HG02610 (cell line): ENCODE data around the gene PSMA1.
A peak's percentile ranks its signal among the peaks of the same experiment; 100 is the strongest.
"Not testable (repeated sequence)": the region's sequence is repeated elsewhere in the genome, so short reads cannot be mapped to it uniquely, and the experiment has no call there.

Source experiments
- ATAC-seq: cut with Tn5 transposase; IDR thresholded peaks from one replicate; pipeline ENCODE4 v1.9.1; 2021; ENCODE audit warnings: mild to moderate bottlenecking, moderate library complexity; ENCODE audit not compliant: unreplicated experiment

Gene PSMA1

DNA sequence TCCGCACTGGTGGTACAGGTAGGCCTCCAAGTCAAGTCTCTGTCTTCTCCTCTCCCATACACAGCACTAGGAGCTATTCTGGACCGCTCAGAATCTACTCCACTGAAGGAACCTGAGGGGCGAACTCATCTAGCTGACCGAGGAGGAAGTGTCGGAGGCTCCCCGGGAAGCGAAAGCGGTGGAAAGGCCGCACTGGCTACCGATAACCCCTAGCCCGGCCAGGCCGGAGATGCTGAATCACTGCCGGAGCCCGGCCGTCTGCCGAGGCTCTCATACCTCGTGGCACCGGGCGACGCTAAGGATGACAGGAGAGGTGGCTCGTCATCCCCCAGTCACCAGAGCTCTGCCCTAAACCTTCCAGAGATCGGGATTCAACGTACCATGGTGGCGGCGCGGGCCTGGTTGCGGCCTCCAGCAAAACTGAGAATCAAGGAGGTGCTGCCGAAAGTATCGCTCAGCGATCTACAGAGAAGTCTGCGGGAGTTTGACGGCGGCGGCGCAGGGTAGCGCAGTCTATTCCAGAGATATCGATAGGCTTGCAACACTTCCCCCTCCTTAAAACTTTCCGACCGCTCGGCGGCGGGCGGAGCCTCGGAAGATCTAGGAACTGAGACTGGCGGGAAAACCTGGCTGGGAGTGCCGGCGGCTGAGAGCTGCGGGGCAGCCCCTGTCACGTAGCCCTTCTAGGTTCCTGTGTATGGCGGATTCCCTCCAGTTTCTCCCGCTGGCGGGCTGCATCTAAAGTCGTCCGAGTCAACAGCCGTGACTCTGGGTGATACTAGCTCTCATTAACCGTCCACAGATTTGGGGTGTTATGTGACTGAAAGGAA is at the start of gene PSMA1:
Gene PSMA1 (minus strand): TSS at position 470 of the 830 bp plus-strand sequence. CDS start 87 bp downstream, at position 383.
- ATAC-seq = peak; percentile 92

DNA sequence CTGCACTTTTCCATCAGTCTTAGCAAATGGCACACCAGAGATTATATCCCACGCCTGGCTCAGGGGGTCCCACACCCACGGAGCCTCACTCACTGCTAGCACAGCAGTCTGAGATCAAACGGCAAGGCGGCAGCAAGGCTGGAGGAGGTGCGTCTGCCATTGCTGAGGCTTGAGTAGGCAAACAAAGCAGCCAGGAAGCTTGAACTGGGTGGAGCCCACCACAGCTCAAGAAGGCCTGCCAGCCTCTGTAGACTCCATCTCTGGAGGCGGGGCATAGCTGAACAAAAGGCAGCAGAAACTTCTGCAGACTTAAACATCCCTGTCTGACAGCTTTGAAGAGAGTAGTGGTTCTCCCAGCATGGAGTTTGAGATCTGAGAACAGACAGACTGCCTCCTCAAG is 49.3 kb upstream of the PSMA1 start:
- not testable (repeated sequence) for ATAC-seq

DNA sequence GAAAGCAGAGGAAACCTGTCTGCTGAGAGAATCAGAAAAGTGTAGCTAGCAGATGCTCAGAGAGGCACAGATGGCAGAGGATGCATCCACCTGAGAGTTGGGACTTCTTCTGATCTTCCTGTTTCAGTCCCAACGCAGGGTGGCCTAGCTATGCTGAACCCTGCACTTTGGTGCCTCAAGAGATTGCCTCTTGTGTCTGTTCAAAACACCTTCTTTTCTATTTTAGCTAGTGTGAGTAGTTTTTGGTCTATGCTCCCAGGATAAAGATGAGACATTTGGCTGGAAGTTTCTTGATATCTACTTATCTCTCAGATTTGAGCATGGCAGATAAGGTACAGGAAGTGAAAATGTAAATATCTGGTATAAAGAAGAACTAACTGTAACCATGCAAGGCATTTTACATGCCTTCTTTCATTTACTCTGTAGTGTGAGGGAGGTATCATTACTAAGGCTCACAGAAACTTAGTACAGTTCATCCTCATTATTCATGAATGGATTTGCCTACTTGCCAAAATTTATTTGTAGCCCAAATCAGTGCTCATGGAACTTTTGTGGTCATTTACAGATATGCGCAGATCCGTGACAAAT is 47.0 kb upstream of the PSMA1 start:
- ATAC-seq = no peak

DNA sequence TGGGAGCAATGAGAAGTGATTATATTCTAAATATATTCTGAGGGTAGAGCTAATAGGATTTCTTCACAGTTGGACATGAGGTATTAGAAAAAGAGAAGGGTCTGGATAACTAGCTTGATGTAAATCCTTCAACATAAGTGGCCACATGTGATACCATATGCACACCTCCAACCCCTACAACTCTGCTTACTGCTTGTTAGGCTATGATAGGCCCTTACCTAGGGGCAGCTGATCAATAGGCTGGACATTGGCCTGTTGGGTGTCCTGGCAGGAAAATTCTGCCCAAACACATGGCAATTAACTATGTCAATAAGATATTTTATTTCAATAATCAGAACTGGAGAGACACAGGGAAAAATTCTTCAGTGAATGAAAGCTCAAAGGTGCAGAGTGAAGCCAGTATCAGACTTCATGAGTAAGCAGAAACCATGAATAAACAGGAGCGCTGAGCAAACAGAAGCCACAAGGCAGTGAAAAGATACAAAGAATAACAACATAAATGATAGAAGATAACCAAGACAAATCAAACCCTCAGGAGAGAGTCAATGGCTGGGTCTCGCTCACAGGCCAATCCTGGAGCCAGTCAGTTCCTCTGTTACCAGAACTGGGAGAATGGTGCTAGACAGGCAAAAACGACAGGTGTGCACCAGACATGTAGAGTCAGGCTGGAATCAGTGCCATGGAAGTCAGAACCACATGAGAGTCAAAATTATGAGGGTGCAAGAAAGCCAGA is 46.3 kb upstream of the PSMA1 start:
- ATAC-seq = no peak

DNA sequence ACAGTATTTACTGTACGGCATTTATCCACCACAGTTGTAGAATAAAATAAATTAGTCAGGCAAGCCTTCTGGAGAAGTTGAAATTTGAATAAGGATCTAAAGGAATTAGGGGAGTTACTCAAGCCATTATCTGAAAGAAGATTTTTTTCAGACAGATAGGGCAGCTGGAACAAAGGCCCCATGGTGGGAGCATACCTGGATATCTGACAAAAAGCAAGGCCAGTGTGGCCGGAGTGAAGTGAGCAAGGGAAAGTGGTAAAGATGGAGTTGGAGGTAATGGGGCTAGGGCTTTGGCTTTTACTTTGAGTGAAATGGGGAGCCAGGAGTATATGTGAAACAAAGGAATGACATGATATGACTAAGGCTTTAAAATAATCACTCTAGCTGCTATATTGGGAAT is 45.7 kb upstream of the PSMA1 start:
- ATAC-seq = no peak

DNA sequence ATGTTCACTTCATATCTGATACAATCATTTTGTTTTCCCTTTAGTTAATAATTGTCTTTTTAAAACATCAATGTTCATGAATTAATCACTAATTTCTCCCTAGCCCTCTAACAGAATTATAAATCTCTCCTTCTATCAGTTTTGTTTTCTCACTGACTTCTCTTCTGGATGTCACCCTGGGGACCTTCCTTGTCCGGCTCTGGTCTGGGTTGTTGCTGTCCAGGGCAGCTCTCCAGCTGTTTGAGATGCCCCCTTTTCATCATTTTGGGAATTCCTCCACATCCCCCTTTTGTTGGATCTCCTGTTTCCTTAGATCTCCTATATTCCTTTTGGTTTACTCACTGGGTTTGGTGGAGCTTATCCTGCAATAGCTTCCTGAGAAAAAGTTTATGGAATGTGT is 35.6 kb upstream of the PSMA1 start:
- no peak for ATAC-seq

DNA sequence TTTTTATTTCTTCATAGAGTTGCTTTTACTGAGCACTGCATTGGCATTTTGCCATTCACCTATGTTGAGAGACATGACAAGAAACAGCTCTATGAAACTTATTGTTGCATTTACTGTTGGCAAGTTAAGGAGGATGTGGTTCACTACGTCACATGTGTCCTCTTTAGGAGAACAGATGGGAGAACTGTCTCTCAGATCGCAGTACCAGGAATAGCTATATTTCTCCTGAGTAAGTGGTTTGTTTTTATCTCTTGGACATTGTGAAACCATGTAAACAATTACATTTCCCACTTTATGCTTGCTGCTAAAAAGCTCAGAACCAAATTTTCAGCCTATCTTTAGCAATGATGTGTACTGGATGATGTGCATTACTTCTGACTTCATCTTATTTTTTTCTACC is 34.8 kb upstream of the PSMA1 start:
- ATAC-seq = no peak

DNA sequence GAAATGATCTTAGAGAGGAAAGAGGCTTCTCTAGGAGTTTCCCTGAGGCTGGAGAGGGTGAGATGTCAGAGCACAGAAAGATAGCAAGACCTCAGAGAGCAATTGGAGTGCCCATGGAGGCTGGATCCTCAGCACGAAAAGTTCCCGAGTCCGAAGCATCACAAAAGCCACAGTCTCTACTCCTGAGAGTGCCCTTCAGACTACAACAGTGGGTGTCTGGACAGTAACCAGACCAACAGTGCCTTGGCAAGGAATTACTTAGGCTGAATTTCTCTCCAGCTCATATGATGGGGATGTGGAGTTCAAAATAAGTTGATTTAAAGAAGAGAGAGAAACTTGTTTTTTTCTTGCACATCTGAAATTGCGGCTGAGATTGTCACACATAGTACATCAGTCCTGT is 31.9 kb upstream of the PSMA1 start:
- no peak for ATAC-seq

DNA sequence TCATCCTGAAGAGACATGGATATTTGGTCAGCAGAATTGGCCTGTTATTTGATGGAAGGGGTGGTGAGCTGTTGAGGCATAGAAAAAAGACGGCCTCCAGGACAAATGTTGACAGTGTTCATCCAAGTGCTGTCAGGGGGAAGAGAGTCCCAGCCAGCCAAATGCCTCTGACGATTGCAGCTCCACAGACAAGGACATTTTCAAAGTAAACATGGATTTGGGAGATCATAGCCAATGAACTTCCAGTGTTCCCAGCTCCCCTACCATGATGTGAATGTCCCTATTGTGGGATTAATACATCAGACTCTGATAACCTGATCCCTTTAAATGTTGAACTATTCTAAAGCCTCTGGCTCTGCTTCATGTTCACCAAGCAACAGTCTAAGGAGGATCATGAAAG is 31.2 kb upstream of the PSMA1 start:
- no peak for ATAC-seq

DNA sequence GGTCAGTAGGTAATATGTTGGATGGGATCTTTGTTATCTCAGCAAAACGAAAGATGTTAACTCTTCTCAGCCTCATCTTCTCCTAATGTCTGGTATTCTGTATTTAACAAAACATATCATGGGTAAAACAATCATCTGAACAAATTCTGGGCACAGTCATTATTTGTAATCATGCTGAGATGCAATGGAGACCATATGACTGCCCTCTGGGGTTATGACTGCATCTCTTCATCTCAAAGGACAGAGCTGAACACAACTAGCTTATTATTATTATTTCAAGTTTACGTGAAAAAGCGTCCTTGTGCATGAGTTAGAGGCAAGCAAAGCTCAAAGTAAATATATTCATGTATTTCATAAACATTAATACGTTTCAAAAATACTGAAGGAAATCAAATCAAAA is 29.7 kb upstream of the PSMA1 start:
- ATAC-seq = no peak

DNA sequence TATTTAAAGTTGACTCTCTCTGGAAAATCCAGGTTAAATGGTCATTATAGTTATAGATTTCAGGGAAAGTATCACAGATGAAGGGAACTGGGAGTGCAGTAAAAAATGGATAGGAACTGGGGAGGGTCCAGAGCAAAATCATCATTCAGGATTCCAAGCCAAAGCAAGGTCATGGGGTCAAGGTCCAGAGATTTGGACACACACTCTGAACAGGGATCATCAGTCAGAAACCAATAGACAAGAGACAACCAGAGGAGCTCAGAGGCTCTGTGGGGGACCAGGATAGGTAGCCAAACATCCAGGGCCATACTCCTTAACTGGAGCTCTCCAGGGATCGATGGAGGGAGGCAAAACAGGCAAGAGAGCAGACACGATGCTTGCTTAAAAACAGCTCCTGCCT is 27.3 kb upstream of the PSMA1 start:
- no peak for ATAC-seq

DNA sequence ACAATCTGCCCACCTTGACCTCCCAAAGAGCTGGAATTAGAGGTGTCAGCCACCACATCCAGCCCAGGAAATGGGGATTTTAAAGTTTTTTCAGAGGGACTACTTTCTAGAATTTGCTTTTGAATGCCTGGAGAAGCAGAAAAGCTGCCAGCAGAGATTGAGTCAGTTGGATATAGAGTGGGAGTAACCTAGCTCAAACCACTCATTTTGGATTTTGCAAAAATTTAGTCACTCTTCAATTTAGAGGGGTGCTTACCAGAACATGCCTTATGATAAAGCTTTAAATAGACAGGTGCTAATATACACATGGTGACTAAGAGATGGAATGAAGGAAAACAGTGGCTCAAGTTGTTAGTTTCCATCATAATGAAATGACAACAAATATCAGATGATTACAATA is 26.5 kb upstream of the PSMA1 start:
- no peak for ATAC-seq

DNA sequence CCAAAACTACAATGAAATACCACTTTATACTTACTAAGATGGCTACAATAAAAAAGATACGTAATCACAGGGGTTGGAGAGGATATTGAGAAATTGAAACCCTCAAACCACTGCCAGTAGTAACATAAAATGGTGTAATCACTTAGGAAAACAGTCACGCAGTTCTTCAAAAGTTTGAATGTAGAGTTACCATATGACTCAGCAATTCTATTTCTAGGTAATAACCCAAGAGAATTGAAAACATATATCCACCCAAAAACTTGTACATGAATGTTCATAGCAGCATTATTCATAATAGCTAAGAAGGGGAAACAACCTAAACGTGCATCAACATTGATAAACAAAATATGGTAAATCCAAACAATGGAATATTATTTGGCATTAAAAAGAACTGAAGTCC is 24.4 kb upstream of the PSMA1 start:
- ATAC-seq = peak; percentile 76

DNA sequence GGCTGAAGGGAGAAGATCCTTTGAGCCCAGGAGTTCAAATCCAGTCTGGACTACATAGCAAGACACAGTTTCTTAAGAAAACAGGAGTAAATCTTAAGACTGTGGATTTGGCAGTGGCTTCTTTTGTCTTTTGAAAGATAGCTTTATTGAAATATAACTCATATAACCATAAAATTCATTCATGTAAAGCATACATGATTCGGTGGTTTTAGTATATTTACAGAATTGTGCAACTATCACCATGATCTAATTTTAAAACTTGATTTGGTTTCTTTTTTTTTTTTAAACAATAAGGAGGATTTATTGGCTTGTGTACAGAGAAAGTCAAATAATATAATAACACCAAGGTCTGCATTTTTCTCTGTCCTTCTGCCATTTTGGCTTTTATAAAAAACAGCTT is 23.1 kb upstream of the PSMA1 start:
- no peak for ATAC-seq

DNA sequence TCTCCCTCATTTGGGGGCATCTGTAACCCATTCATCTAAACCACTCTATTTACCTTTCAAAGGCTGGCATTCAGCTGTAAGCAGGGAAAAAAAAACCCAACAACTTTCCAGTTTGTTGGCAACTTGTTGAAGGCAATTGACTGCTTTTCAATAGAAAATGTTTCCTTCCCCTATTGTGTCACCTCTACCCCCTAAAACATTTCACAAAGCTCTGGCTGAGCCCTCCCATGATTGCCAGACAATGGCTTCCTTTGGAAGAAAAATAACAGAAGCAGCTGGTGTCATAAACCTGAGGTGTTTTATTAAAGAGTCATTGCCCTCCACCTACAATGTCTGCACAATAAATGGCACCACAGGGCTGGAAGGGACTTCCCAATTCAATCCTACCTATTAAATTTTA is 22.1 kb upstream of the PSMA1 start:
- ATAC-seq = no peak

DNA sequence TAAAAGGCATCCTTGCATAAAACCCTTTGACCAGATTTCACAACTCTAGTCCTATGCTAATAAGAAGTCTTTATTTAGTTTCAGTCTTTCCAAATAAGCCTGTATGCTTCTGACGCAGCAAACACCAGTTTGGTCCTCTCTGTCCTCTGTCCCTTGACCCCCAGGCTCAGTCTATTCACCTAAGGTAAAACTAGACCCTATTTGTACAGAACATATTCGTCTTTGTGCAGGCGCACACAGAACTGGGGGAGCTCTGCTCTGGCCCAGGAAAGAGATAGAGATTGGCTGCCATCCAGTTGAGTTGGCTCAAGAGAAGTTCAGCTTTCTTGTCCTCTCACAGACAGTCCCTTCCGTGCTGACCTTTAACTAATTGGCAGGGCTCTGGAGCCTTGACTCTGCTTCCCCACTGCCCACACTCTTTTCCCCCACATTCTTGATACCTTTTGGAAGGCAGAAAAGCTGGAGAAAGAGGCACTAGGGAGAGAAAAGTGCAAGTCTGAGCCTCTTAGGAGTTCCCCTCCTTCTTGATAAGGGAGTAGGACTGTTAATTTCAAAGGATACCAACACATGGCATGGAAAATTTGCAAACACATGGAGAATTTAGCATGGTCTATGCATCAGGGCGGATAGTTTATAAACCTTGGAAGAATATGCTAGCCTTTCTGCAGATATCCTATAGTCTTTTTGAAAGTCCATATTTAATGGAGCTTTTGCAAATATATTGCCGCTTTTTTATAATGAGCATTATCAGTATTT is 21.2 kb upstream of the PSMA1 start:
- ATAC-seq = no peak

DNA sequence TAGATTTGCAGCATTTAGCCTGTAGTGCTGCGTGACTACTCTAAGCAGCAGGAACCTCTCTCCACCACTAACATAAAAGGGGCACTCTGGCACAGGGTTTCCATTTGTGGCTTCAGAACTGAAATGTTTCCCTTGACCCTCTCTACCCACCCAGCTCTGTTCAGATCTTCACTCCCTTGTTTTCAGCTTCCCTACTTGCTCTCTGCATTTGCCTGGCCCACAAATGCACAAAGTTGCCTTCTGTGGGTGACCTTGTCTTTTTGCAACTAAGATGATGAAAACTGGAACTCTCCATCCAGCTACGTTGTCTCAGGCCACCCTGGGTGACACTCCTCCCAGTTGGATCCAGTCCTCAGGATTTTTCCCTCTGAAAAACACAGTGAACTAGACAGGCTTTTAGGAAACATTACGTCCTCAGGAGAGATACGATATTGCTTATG is 19.8 kb upstream of the PSMA1 start:
- ATAC-seq = no peak

DNA sequence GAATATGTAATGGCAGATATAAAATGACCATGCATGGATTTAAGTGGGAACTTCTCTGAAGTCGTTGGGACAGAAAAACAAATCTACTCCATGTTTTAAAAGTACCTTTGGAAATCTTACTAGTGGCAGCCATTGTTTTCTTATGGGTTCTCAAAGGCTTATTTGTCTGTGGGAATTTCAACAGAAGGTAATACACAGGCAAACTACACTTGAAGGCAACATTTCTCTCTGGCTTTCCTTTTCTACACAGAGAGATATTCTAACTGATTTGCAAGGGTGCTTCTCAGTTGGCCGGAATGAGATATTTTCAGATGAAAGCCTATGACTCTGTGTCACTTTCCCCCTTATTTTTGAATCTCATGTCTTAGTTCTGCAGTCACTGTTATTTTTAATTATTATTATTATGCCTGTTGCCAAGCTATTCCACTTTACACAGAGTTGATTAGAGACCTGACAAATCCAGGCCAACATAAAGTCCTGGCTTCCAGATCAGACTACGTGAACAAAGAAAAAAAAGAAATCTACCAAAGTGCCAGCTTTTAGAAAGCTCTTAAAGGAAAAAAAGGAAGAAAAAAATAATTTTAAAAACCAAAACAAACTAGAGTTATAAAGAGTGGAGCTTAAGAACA is 18.9 kb upstream of the PSMA1 start:
- no peak for ATAC-seq

DNA sequence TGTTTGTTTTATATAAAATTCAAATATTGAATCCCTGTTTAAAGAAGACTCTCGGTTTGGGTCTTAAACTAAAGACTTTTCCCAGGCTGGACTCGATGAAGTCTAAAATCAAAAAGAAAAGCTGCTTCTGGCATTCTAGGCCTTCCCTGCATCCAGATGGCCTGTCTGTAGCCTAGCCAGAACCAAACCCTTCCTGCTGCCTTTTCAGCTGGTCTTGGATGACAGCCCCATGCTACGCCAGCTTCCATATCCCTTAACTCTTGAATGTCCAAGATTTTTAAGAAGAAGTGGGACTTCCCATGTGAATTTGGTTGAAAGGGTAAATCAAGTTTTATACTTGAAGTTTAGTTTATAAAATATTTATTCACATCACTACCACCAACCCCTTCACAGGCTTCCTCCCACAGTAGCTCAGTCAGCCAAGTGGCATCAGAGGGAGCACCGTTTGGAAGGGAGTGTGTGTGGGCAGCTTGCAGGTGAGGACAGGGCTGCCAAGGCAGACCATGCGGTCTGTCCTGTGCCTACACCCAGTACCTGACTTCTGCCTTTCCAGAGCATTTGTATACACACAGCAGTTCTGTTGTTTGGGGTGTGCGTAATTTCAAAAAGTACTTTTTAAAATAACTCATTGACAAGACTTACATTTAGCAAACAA is 18.2 kb upstream of the PSMA1 start:
- no peak for ATAC-seq

DNA sequence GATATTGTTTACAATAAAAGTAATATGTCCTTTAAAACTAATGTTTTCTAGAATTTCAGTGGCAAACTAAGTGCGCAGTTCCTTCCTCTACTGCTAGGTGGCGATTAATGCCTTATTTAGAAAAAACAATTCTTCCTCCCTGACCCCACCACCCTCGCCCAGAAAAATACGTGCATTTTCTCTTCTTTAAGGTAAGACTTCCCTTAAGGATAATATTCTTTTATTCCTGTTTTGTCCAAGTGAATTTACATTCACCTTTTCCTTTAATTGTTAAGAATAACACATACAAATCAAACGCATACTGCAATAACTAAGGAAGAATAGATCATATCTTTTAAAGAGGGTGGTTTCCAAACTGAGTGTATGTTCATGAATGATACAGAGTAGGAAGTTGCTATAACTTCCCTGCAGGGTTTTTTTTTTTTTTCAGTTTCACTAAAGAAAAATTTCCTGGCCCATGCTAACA is 17.0 kb upstream of the PSMA1 start:
- ATAC-seq = peak; percentile 78
